Right atrium auricular region (tissue), 2 donors: ENCODE results near the gene ZNF827. TPM values are rescaled to one million over a fixed set of nuclear protein-coding genes. Genes with fewer than 3 reads are reported as not detected.

Source experiments
- DNase-seq: peaks from one replicate; pipeline ENCODE4 v3.0.0-alpha.2; 2019; ENCODE audit warnings: low spot score
- H3K27ac ChIP-seq, 2 donors: fragments of 200-600 bp; sonication (generic); 1 replicate in 1 of 2; 2 replicates in 1 of 2; pipeline ENCODE4 v1.5.1; 2016 to 2019
- H3K27me3 ChIP-seq, 2 donors: fragments of 200-600 bp; sonication (generic); one replicate each; pipeline versions ENCODE4 v1.5.1 to v1.6.0; 2017 to 2019
- H3K36me3 ChIP-seq: fragments of 200-600 bp; sonication (generic); one replicate; pipeline ENCODE4 v1.5.1; 2016
- H3K4me1 ChIP-seq, 2 donors: fragments of 200-600 bp; sonication (generic); one replicate each; pipeline versions ENCODE4 v1.5.1 to v1.6.0; 2017 to 2019
- H3K4me3 ChIP-seq, 2 donors: fragments of 200-600 bp; sonication (generic); 1 replicate in 1 of 2; 2 replicates in 1 of 2; pipeline ENCODE4 v1.5.1; 2017 to 2019; ENCODE audit warnings: mild to moderate bottlenecking in 1 of 2, moderate library complexity in 1 of 2
- H3K9me3 ChIP-seq, 2 donors: fragments of 200-600 bp; sonication (generic); one replicate each; pipeline ENCODE4 v1.5.1; 2019
- CTCF ChIP-seq, 2 donors: fragments of 200-600 bp; sonication (generic); IDR thresholded peaks; one replicate each; pipeline ENCODE4 v1.5.1; 2019; ENCODE audit warnings: antibody characterized with exemption in 2 of 2
- total RNA-seq, 2 donors: library from RNA; depleted of rRNA; stranded (reverse); fragments of >200 nt; gene quantifications; one replicate each; pipeline ENCODE4 v1.1.0, GENCODE V29; 2016

The ZNF827 gene
- total RNA-seq, 2 donors from 2014 or later = 8.5 to 16.9 TPM

- DNase-seq = no peak
- no peak overlapping the region for H3K27ac ChIP-seq
- no peaks in the 10 kb centered on the region for H3K9me3 ChIP-seq
- TF ChIP-seq CTCF (IDR thresholded peaks at IDR 0.05) = no peak
- H3K4me1 ChIP-seq = peaks cover 0 to 40% of the 10 kb centered on the region in 2 donors
- no peaks in the 10 kb centered on the region for H3K27me3 ChIP-seq
- H3K36me3 ChIP-seq = no peaks in the 10 kb centered on the region
- no peak overlapping the region for H3K4me3 ChIP-seq
Measured at GRCh38 chr4:145881989-145882388, 56.6 kb downstream of the ZNF827 start.

DNA sequence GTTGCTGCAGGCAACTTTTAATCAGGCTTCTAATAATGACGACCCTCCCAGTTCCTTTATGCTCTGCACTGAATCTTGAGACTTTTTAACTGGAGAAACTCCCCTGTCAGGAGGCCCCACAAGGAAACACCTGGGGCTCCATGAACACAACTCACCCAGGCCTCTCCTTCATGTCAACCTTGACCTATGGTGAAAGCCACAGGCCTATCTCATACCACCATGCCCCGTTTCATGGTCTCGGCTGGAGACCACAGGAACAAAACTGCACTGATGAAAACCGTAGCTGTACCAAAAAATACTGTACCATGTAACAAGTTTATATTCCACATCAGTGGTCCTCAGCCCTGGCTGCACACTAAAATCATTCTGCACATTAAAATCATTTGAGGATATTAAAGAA, 57.0 kb downstream of the ZNF827 start:
- no peaks in the 10 kb centered on the region for H3K9me3 ChIP-seq
- peaks cover 0 to 36% of the 10 kb centered on the region in 2 donors for H3K4me1 ChIP-seq
- TF ChIP-seq CTCF (IDR thresholded peaks at IDR 0.05) = no peak
- H3K27me3 ChIP-seq = no peaks in the 10 kb centered on the region
- H3K4me3 ChIP-seq = no peak overlapping the region
- DNase-seq = no peak
- H3K27ac ChIP-seq = no peak overlapping the region
- no peaks in the 10 kb centered on the region for H3K36me3 ChIP-seq

GRCh38 chr4:145880355-145880960, 58.2 kb downstream of the ZNF827 start:
- no peaks in the 10 kb centered on the region for H3K27me3 ChIP-seq
- TF ChIP-seq CTCF (IDR thresholded peaks at IDR 0.05) = no peak
- no peaks in the 10 kb centered on the region for H3K9me3 ChIP-seq
- no peak overlapping the region for H3K4me3 ChIP-seq
- H3K4me1 ChIP-seq = peaks cover 0 to 28% of the 10 kb centered on the region in 2 donors
- DNase-seq = no peak
- H3K27ac ChIP-seq = no peak overlapping the region
- H3K36me3 ChIP-seq = no peaks in the 10 kb centered on the region

- Histone ChIP-seq H3K27ac (peak overlapping the region; percentile 11 to 31), H3K4me3 (no peak overlapping the region), H3K27me3 (no peaks in the 10 kb centered on the region), H3K4me1 (peaks cover 0 to 28% of the 10 kb centered on the region in 2 donors), H3K36me3 (no peaks in the 10 kb centered on the region), H3K9me3 (no peaks in the 10 kb centered on the region)
- DNase-seq = no peak
- no peak for TF ChIP-seq CTCF (IDR thresholded peaks at IDR 0.05)
Measured at GRCh38 chr4:145879598-145879997, 59.0 kb downstream of the ZNF827 start.

GRCh38 chr4:145878501-145879435, 59.9 kb downstream of the ZNF827 start:
- TF ChIP-seq CTCF (IDR thresholded peaks at IDR 0.05) = no peak
- H3K27ac ChIP-seq = peak overlapping the region; percentile 11 to 31
- H3K4me1 ChIP-seq = peaks cover 0 to 28% of the 10 kb centered on the region in 2 donors
- no peaks in the 10 kb centered on the region for H3K36me3 ChIP-seq
- no peak for DNase-seq
- no peaks in the 10 kb centered on the region for H3K9me3 ChIP-seq
- H3K4me3 ChIP-seq = no peak overlapping the region
- no peaks in the 10 kb centered on the region for H3K27me3 ChIP-seq
